Measurements from ENCODE around the gene ORC5. TPM values are rescaled to one million over a fixed set of nuclear protein-coding genes. Genes with fewer than 3 reads are reported as not detected.
A peak's percentile ranks its signal among the peaks of the same experiment; 100 is the strongest.

Gene ORC5
- total and polyA plus RNA-seq, 2 of the 13 experiments (the other 11 are each of a cell fraction or from before 2014, with no cell fraction given), result 4.8 to 18.8 TPM

GRCh38 chr7:104207731-104208420 lies at the start of gene ORC5 (continued):
- TF ChIP-seq ZNF205 (CRISPR knock-in tag; IDR thresholded peaks at IDR 0.05) (peak; percentile 76; the same call in 1 of the 2 replicates), ZHX2 (IDR thresholded peaks at IDR 0.05; ENCODE audit: low read depth) (peak; percentile 74), ZHX2 (CRISPR knock-in tag; IDR thresholded peaks at IDR 0.05; ENCODE audit: borderline replicate concordance) (no peak), HNRNPK (IDR thresholded peaks at IDR 0.05; ENCODE audit: low read depth, low read length, poor library complexity, severe bottlenecking) (peak; percentile 16), U2AF1 (optimal IDR thresholded peaks at IDR 0.05; ENCODE audit: low read depth, low read length) (peak; percentile 62), ZNF704 (CRISPR knock-in tag; IDR thresholded peaks at IDR 0.05; ENCODE audit: borderline replicate concordance) (peak; percentile 85; the same call in 1 of the 2 replicates), NFIC (IDR thresholded peaks at IDR 0.05; ENCODE audit: low read length) (no peak), ZNF354B (CRISPR knock-in tag; IDR thresholded peaks at IDR 0.05) (no peak), KLF9 (CRISPR knock-in tag; IDR thresholded peaks at IDR 0.05; ENCODE audit: low read depth) (no peak), ZNF761 (CRISPR knock-in tag; conservative IDR thresholded peaks at IDR 0.05) (peak; percentile 72; the same call in 1 of the 2 replicates), ZNF614 (CRISPR knock-in tag; IDR thresholded peaks at IDR 0.05; ENCODE audit: borderline replicate concordance) (peak; percentile 12; the same call in 1 of the 2 replicates), CHD2 (IDR thresholded peaks at IDR 0.05; ENCODE audit: low read depth, low read length) (no peak), RFXAP (CRISPR knock-in tag; IDR thresholded peaks at IDR 0.05; ENCODE audit: borderline replicate concordance) (peak; percentile 77; the same call in 1 of the 2 replicates), NCOA1 (CRISPR knock-in tag; IDR thresholded peaks at IDR 0.05) (peak; percentile 39; the same call in 1 of the 2 replicates), ATF7-NPFF (CRISPR knock-in tag; IDR thresholded peaks at IDR 0.05; ENCODE audit: low read depth) (peak; percentile 69), ZNF430 (CRISPR knock-in tag; IDR thresholded peaks at IDR 0.05) (no peak; the same call in 1 of the 2 replicates), ATM (IDR thresholded peaks at IDR 0.05; ENCODE audit: borderline replicate concordance) (no peak), SMAD9 (CRISPR knock-in tag; IDR thresholded peaks at IDR 0.05) (no peak), ZNF136 (CRISPR knock-in tag; IDR thresholded peaks at IDR 0.05; ENCODE audit: low read depth) (no peak), ZNF615 (CRISPR knock-in tag; IDR thresholded peaks at IDR 0.05; ENCODE audit: borderline replicate concordance) (no peak; the same call in 1 of the 2 replicates), ZNF644 (CRISPR knock-in tag; IDR thresholded peaks at IDR 0.05; ENCODE audit: low read depth) (no peak)

All from HepG2 (cell line).